Measurements from ENCODE around the gene MOBP.

GRCh38 chr3:39440316-39440715, 27.2 kb upstream of the MOBP start:
- TF ChIP-seq, protein P1, sequence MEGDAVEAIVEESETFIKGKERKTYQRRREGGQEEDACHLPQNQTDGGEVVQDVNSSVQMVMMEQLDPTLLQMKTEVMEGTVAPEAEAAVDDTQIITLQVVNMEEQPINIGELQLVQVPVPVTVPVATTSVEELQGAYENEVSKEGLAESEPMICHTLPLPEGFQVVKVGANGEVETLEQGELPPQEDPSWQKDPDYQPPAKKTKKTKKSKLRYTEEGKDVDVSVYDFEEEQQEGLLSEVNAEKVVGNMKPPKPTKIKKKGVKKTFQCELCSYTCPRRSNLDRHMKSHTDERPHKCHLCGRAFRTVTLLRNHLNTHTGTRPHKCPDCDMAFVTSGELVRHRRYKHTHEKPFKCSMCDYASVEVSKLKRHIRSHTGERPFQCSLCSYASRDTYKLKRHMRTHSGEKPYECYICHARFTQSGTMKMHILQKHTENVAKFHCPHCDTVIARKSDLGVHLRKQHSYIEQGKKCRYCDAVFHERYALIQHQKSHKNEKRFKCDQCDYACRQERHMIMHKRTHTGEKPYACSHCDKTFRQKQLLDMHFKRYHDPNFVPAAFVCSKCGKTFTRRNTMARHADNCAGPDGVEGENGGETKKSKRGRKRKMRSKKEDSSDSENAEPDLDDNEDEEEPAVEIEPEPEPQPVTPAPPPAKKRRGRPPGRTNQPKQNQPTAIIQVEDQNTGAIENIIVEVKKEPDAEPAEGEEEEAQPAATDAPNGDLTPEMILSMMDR (IDR thresholded peaks at IDR 0.05; ENCODE audit: low read depth, low read length) = no peak
- no peak for TF ChIP-seq EZH2phosphoT487 (IDR thresholded peaks at IDR 0.05; ENCODE audit: low read depth)

Measured in OCI-LY3 (cell line).